ENCODE data around the gene IMPDH2.

DNA sequence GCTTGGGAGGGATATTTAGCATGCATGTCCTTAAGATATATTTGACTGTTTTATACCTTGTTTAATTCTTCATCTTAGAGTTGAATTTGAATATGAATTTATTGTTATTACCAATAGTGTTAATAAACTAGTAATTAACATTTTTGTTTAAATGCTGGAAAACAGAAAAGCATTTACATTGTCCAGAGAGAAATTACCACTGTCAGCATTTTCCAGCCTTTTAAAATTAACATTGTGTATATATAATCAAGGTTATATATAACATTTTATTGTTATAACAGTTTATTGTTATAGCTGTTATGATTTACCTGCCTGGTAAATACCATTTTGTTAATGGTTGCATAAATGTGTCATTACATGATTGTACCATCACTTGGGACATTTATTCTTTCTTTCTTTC is 47.2 kb downstream of the IMPDH2 start:
- TF ChIP-seq EP300 (IDR thresholded peaks at IDR 0.05; ENCODE audit: low read depth), result no peak
- TF ChIP-seq POLR2A (IDR thresholded peaks at IDR 0.05), result no peak
- TF ChIP-seq, protein P1, sequence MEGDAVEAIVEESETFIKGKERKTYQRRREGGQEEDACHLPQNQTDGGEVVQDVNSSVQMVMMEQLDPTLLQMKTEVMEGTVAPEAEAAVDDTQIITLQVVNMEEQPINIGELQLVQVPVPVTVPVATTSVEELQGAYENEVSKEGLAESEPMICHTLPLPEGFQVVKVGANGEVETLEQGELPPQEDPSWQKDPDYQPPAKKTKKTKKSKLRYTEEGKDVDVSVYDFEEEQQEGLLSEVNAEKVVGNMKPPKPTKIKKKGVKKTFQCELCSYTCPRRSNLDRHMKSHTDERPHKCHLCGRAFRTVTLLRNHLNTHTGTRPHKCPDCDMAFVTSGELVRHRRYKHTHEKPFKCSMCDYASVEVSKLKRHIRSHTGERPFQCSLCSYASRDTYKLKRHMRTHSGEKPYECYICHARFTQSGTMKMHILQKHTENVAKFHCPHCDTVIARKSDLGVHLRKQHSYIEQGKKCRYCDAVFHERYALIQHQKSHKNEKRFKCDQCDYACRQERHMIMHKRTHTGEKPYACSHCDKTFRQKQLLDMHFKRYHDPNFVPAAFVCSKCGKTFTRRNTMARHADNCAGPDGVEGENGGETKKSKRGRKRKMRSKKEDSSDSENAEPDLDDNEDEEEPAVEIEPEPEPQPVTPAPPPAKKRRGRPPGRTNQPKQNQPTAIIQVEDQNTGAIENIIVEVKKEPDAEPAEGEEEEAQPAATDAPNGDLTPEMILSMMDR (IDR thresholded peaks at IDR 0.05), result no peak

Measured in transverse colon (tissue), 3 donors.